BLaER1 treated with 17β-estradiol and CSF1 and Interleukin-3, amounts not matched to agents 10 nM and 100 nM (cell line): ENCODE results near the gene LBX2.

Experiments
- H3K27ac ChIP-seq, 11 experiments: shearing (Covaris generic); formaldehyde crosslinking; 2 replicates each; pipeline ENCODE4 v1.8.1; 2022
- H3K27me3 ChIP-seq, 11 experiments: shearing (Covaris generic); formaldehyde crosslinking; 2 replicates each; pipeline ENCODE4 v1.8.1; 2022
- H3K36me3 ChIP-seq, 11 experiments: shearing (Covaris generic); formaldehyde crosslinking; 2 replicates each; pipeline ENCODE4 v1.8.1; 2022
- H3K4me1 ChIP-seq, 10 experiments: shearing (Covaris generic); formaldehyde crosslinking; 2 replicates each; pipeline ENCODE4 v1.8.1; 2022
- H3K4me2 ChIP-seq, 11 experiments: shearing (Covaris generic); formaldehyde crosslinking; 2 replicates each; pipeline ENCODE4 v1.8.1; 2022
- H3K4me3 ChIP-seq, 10 experiments: shearing (Covaris generic); formaldehyde crosslinking; 2 replicates each; pipeline ENCODE4 v1.8.1; 2022
- H3K9ac ChIP-seq, 11 experiments: shearing (Covaris generic); formaldehyde crosslinking; 2 replicates each; pipeline ENCODE4 v1.8.1; 2022
- H3K9me3 ChIP-seq, 11 experiments: shearing (Covaris generic); formaldehyde crosslinking; replicated peaks in 1 of 11; 2 replicates each; pipeline ENCODE4 v1.8.1; 2022
- H4K20me1 ChIP-seq, 11 experiments: shearing (Covaris generic); formaldehyde crosslinking; 2 replicates each; pipeline ENCODE4 v1.8.1; 2022
- Cebpa-rat ChIP-seq, 11 experiments: shearing (Covaris generic); IDR thresholded peaks; 2 replicates each; pipeline ENCODE4 v1.8.1; 2022

Gene LBX2, protein sequence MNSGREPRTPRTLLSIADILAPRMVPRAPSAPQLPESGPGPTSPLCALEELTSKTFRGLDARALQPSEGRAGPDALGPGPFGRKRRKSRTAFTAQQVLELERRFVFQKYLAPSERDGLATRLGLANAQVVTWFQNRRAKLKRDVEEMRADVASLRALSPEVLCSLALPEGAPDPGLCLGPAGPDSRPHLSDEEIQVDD

DNA sequence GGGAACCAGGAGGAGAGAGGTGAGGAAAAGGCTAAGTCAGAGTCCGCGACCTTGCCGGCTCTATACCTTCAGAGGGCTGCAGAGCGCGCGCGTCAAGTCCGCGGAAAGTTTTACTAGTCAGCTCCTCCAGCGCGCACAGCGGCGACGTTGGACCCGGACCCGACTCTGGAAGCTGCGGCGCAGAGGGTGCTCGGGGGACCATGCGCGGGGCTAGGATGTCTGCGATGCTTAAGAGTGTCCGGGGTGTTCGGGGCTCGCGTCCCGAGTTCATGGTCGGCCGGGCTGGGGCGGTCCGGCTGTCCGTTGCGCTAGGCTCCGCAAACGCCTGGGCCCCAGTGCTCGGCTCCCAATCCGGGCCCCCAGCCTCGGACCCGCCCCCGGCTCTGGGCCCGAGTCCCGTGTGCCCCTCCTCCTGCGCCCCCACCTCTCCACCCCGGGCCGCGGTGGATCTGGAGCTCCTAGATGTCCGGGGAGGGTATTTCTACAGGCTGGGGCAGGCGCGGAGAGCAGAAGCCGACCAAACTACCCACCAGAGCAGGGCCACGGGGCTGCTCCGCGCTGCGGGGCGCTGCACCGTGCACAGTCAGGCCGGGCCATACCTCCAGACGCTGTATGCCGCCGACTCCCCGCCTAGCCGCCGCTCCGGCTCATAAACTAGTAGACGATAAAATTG is at the start of gene LBX2:
Gene LBX2, minus strand, starts transcription at position 337 of the 673 bp plus-strand sequence. Its CDS starts 66 bp downstream, at position 271.
- Histone ChIP-seq H3K27ac (no peak within 1 kb of the TSS), H3K36me3 (peaks cover 2 to 19% (median 9%) of the 10 kb centered on the region in 11 experiments; a peak in 15 of 22 replicates), H3K4me3 (0 out of 20 replicates have a peak within 1 kb of the TSS, but pooled peaks of 1 of the 10 experiments have one; percentile 5), H4K20me1 (peaks cover 0 to 56% (median 17%) of the 10 kb centered on the region in 11 experiments; a peak in 13 of 22 replicates), H3K9ac (no peak within 1 kb of the TSS), H3K4me1 (peaks cover 0 to 39% (median 14%) of the 10 kb centered on the region in 10 experiments; a peak in 18 of 20 replicates), H3K9me3 (peaks cover 0 to 10% (median 0%) of the 10 kb centered on the region in 11 experiments; a peak in 1 of 22 replicates), H3K4me2 (peak within 1 kb of the TSS in 2 of 11 experiments; percentile 5 to 6; a peak in 1 of 22 replicates), H3K27me3 (peaks cover 84 to 94% (median 90%) of the 10 kb centered on the region in 11 experiments)
- no peak for TF ChIP-seq Cebpa-rat (IDR thresholded peaks at IDR 0.05)

DNA sequence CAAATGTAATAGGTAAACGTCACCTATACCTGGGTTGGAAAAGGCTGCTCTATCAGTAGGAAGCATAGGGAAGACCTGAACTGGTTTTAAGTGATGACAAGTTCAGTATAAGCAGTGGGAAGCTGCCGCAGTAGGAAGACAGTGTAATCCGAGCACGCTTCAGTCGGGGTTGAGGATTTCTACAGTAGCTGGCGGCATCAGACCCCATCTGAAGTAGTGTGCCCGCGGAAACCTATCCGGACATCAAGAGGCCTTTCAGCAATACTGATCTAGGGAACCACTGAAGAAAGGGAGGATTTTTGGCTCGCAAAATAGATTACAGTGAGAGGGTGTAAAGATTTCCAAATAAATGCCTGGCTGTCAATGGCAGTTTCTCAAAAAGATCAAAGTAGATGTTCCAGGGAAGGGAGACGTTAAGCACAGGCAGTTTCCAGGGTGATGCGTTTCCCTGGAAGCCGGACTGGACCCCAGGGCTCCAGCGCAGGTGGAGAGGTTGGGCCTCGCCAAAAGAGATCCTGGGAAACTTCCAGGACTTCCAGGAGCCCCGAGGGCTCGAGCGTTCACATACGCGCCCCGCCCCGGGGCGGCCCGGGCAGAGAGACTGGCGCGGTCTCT is 49.0 kb upstream of the LBX2 start:
- Histone ChIP-seq H3K9ac (no peak overlapping the region), H3K4me2 (no peak overlapping the region), H4K20me1 (no peaks in the 10 kb centered on the region), H3K36me3 (peaks cover 0 to 31% (median 6%) of the 10 kb centered on the region in 11 experiments; a peak in 11 of 22 replicates), H3K4me1 (peaks cover 14 to 21% (median 19%) of the 10 kb centered on the region in 10 experiments), H3K4me3 (peak overlapping the region in 4 of 10 experiments; percentile 26 to 44 (median 32); a peak in 5 of 20 replicates), H3K9me3 (peaks cover 19 to 26% (median 22%) of the 10 kb centered on the region in 11 experiments), H3K27me3 (peaks cover 54 to 73% (median 66%) of the 10 kb centered on the region in 11 experiments), H3K27ac (no peak overlapping the region)
- TF ChIP-seq Cebpa-rat (IDR thresholded peaks at IDR 0.05): no peak

DNA sequence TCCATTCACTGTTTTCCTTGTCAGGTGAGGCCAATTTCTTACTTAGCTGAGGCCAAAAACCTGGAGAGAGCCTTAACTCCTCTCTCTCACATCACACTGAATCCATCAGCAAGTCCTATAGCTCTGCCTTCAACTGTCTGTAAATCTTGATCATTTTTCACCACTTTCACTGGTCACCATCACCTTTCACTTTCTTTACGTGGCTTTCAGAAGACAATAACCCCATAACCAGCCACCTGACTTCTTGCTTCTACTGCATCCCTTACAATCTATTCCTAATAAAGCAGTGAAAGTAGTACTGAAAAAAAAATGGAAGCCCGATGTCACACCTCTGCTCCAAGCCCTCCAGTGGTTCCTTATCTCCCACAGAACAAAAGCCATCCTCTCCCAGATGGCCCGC is 46.6 kb upstream of the LBX2 start:
- Histone ChIP-seq H3K9me3 (peaks cover 19 to 26% (median 22%) of the 10 kb centered on the region in 11 experiments), H3K4me3 (no peak overlapping the region), H3K36me3 (peaks cover 0 to 23% (median 6%) of the 10 kb centered on the region in 11 experiments; a peak in 11 of 22 replicates), H3K4me2 (no peak overlapping the region), H3K9ac (no peak overlapping the region), H3K4me1 (no peaks in the 10 kb centered on the region; a peak in 2 of 20 replicates), H4K20me1 (no peaks in the 10 kb centered on the region), H3K27ac (no peak overlapping the region), H3K27me3 (peaks cover 41 to 64% (median 57%) of the 10 kb centered on the region in 11 experiments)
- no peak for TF ChIP-seq Cebpa-rat (IDR thresholded peaks at IDR 0.05)

DNA sequence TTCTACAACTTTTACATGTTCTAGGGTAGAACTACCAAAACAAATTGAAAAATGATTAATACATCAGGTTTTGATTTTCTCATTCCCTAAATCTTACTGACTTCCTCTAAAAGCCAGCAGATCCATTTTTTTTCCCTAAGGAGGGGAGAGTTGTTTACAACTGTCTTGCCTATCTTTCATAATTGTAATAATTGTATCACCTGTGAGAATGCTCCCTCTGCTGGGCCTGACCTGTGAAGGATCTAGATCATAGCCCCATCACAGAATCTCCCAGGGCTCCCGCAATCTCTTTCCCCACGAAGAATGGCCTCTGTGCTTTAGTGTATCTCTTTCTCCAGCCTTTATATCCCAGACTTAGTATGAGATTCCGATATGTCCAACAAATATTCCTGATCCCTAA is 45.2 kb upstream of the LBX2 start:
- Histone ChIP-seq H3K4me2 (no peak overlapping the region), H3K9me3 (peaks cover 10 to 17% (median 16%) of the 10 kb centered on the region in 11 experiments), H3K9ac (no peak overlapping the region), H4K20me1 (no peaks in the 10 kb centered on the region), H3K4me1 (peaks cover 0 to 1% (median 0%) of the 10 kb centered on the region in 10 experiments; a peak in 6 of 20 replicates), H3K4me3 (no peak overlapping the region), H3K27me3 (peaks cover 28 to 50% (median 43%) of the 10 kb centered on the region in 11 experiments), H3K36me3 (peaks cover 0 to 12% (median 6%) of the 10 kb centered on the region in 11 experiments; a peak in 10 of 22 replicates), H3K27ac (no peak overlapping the region)
- TF ChIP-seq Cebpa-rat (IDR thresholded peaks at IDR 0.05): no peak

DNA sequence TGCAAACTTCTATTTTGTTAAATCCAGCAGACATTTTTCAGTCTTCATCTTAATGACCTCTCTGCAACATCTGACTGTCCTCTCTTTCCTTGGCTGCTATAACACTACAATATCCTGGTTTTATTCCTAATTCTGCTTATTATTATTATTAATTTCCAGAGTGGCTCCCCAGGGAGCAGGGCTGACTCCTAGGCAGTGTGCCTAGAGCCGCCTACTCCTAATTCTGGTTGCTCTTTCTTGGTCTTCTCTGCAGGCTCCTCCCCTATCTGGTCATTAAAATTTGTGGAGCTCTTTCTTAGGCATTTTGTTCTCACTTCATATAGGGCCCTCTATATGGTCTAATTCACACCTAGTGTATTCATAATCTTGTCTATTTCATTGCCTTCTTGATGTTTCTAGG is 43.6 kb upstream of the LBX2 start:
- Histone ChIP-seq H3K27me3 (peaks cover 11 to 33% (median 26%) of the 10 kb centered on the region in 11 experiments), H3K36me3 (no peaks in the 10 kb centered on the region; a peak in 1 of 22 replicates), H3K4me3 (no peak overlapping the region), H3K9ac (no peak overlapping the region), H4K20me1 (no peaks in the 10 kb centered on the region), H3K4me2 (no peak overlapping the region), H3K27ac (no peak overlapping the region), H3K4me1 (peaks cover 8 to 12% (median 10%) of the 10 kb centered on the region in 10 experiments; a peak in 19 of 20 replicates), H3K9me3 (peaks cover 0 to under 1% (median 0%) of the 10 kb centered on the region in 11 experiments; a peak in 1 of 22 replicates)
- TF ChIP-seq Cebpa-rat (IDR thresholded peaks at IDR 0.05): no peak

DNA sequence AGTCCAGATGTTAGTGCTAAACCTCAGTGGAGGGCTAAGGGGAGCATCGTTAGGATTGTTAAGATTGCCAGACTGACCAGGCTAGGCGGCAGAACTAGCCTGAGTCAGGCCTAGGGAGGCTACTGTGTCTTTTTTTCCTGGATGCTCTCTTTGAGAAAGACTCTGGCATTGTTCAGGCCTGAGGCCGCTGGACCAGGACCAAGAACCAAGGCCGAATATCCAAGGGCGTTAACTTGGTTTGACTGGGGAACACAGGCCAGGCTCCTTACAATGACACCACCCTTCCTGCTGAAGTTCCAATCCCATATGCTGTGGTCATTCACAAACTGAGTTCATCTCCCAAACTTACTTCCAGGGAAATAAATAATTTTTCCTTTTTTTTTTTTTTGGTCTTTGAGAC is 40.9 kb upstream of the LBX2 start:
- H3K4me3 ChIP-seq: no peak overlapping the region
- no peaks in the 10 kb centered on the region for H4K20me1 ChIP-seq
- no peak overlapping the region for H3K4me2 ChIP-seq
- H3K9ac ChIP-seq: no peak overlapping the region
- no peaks in the 10 kb centered on the region; a peak in 1 of 22 replicates for H3K36me3 ChIP-seq
- H3K27ac ChIP-seq: no peak overlapping the region
- no peaks in the 10 kb centered on the region for H3K9me3 ChIP-seq
- TF ChIP-seq Cebpa-rat (IDR thresholded peaks at IDR 0.05): no peak
- peaks cover 8 to 12% (median 10%) of the 10 kb centered on the region in 10 experiments; a peak in 19 of 20 replicates for H3K4me1 ChIP-seq
- H3K27me3 ChIP-seq: peaks cover 0 to 7% (median 0%) of the 10 kb centered on the region in 11 experiments; a peak in 6 of 22 replicates

DNA sequence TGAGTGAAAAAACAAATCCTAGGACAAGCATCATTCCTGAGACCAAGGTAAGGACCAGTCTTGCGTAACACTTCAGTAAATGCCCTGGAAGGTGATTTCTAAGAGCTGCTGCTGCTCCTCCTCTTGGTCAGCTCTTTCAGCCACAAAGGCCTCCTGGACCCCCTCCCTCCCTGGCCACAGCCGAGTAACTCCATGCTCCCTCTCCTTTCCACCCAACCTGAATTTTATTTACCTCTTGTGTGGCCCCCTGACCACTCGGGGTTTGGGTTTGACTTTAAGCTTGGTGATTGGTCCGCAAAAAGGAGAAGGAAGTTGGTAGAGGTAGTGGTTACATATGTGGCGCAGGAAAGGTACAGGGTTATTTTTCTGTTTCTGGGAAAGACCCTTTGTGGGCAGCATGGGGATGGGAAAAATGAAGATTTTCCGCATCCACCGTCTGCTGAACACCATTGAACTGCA is 39.5 kb upstream of the LBX2 start:
- no peaks in the 10 kb centered on the region for H3K9me3 ChIP-seq
- H3K36me3 ChIP-seq: peaks cover 0 to 7% (median 4%) of the 10 kb centered on the region in 11 experiments; a peak in 16 of 22 replicates
- H3K4me3 ChIP-seq: no peak overlapping the region
- H3K4me1 ChIP-seq: peaks cover 8 to 14% (median 10%) of the 10 kb centered on the region in 10 experiments; a peak in 19 of 20 replicates
- H4K20me1 ChIP-seq: no peaks in the 10 kb centered on the region
- H3K9ac ChIP-seq: no peak overlapping the region
- peak overlapping the region; percentile 44 to 82 (median 63) for H3K4me2 ChIP-seq
- no peaks in the 10 kb centered on the region for H3K27me3 ChIP-seq
- no peak overlapping the region for H3K27ac ChIP-seq
- peak in 4 of 11 experiments; percentile 19 to 77 (median 38); a peak in 3 of 22 replicates for TF ChIP-seq Cebpa-rat (IDR thresholded peaks at IDR 0.05)

DNA sequence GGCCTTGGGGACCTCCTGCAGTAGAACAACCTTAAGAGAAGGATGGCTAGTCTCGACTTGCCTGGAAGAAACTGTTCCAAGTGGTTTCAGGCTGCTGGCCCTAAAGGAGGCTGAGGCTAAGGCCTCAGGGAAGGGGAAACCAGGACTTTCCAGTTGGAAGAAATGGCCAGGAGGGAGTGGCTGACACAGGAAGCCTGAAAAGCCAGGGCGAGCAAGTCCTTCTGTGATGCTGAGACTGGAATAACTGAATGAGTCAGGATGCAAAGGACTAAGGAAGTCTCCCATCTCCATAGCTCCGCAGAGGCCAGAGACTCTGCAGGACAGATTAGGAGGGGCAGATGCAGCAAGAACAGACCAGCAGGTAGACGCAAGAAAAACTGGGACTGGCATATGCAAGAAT is 37.7 kb upstream of the LBX2 start:
- Histone ChIP-seq H3K4me2 (no peak overlapping the region), H3K36me3 (peaks cover 15 to 24% (median 21%) of the 10 kb centered on the region in 11 experiments), H3K27me3 (no peaks in the 10 kb centered on the region), H3K4me1 (peaks cover 12 to 19% (median 15%) of the 10 kb centered on the region in 10 experiments; a peak in 19 of 20 replicates), H3K4me3 (no peak overlapping the region), H3K9ac (no peak overlapping the region), H4K20me1 (peaks cover 0 to 5% (median 0%) of the 10 kb centered on the region in 11 experiments; a peak in 1 of 22 replicates), H3K27ac (no peak overlapping the region), H3K9me3 (no peaks in the 10 kb centered on the region)
- no peak for TF ChIP-seq Cebpa-rat (IDR thresholded peaks at IDR 0.05)
